ENCODE measurements around the gene PLXNB2.
"Not testable (repeated sequence)": the region's sequence is repeated elsewhere in the genome, so short reads cannot be mapped to it uniquely, and the experiment has no call there.

The PLXNB2 gene

DNA sequence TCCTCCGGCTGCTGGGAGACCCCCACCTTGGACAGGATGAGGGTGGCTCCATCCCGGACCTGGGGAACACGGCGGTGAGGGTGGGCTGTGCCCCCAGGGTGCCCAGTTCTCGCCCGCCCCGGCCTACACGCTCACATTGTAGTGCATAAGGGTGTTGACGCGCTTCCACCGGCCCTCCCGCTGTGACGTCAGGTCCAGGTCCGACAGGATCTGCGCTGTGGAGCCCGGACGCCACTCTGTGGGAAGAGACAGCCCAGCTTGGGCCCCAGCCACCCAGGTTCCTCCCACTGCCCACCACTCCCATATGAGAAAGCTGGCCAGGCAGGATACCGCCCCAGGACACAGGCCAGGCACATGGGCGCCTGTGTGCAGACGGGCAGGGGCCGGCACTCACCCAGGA is 29.0 kb downstream of the PLXNB2 start:
- DNase-seq = no peak

DNA sequence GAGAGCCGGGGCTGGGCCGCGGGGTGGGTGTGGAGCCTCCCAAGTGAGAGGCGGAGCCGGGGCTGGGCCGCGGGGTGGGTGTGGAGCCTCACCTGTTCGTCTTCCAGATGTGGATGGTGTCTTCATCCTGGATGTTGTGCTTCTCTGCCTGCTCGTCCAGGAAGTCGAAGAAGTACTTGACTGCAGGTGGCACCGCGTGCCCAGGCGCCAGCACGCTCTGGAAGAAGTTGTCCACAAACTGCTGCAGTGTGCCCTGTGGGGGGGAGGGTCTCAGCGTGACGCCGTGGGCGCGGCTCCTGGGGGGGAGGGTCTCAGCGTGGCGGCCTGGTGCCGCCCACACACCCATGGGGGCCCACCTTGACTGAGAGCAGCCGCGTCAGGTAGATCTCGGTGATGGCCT is 29.7 kb downstream of the PLXNB2 start:
- no peak for DNase-seq

DNA sequence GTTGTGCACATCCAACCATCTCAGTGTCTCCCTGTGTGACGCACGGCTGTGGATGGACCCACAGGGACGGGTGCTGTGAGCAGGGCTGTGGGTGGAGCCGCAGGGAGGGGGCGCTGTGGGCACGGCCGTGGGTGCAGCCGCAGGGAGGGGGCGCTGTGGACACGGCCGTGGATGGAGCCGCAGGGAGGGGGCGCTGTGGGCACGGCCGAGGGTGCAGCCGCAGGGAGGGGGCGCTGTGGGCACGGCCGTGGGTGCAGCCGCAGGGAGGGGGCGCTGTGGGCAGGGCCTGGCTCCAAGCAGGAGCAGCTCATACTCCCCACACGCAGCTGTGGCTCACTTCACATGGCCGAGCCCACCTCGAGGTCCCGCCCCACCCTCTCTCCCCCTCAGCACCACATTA is 31.3 kb downstream of the PLXNB2 start:
- no peak for DNase-seq

DNA sequence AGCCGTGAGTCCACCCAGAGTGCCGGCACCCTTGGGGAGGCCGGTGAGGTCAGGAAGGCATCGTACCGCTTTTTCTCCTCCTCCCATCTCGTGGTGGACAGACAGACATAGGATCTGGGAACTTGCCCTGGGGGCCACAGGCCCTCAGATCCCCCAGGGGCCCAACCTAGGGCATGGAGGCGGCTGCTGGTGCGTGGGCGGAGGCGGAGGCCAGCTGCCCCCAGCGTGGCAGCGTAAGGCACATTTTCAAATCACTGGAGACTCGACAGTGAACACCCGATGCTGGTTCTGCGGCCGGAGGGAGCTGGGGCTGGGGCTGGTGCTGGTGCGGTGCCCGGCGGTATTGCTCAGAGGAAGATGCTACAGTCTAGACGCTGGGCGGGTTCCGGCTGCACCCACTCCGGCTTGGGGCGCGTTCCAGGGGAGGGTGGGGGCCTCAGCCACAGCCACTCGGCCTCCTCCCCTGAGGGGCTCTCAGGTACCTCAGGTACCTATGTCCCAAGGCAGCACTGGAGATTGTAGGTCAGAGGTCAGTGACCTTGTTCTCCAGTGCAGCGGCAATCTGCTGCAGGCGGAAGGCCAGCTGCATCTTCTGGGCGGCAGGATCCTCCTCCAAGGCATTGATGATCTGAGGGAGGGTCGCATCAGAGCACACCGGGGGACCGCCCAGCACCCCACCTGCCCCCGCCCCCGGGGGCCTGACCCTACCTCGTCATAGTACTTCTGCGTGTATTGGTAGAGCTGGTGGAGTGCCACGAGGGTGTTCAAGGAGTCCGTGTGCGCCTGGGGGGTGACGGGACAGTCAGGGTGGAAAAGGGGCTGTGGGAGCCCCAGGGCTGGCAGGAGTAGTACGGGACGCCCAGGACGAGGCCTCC is 32.0 kb downstream of the PLXNB2 start:
- DNase-seq = no peak

DNA sequence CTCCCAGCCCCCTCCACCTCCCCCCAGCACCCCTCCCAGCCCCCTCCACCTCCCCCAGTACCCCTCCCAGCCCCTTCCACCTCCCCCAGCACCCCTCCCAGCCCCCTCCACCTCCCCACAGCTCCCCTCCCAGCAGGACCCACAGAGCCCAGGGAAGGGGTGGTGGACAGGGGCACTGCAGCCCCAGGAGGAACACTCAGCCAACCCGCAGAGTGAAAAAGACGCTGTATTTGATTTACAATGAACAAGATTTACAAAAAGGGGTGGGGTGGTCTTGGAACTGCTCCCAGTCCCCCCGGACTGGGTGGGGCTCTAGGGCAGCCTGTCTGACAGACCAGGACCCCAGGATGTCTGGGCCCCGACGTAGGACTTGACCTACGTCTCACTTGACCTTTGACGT is 32.7 kb downstream of the PLXNB2 start:
- no peak for DNase-seq

DNA sequence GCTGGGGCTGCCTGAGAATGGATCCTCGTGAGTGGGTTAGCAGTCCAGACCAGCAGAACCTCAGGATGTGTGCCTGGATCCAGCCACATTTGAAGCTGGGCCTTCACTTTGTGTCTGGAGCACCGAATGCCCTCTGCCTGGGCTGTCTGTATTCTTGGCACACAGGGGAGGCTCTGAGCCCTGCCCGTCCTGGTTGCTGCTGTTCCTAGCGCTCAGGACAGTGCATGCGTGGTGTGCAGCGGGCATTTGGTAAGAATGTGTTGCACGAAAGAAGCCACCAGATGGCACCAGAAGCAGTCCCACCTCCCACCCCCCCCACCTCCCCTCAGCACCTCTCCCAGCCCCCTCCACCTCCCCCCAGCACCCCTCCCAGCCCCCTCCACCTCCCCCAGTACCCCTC is 33.1 kb downstream of the PLXNB2 start:
- peak; percentile 54 for DNase-seq

DNA sequence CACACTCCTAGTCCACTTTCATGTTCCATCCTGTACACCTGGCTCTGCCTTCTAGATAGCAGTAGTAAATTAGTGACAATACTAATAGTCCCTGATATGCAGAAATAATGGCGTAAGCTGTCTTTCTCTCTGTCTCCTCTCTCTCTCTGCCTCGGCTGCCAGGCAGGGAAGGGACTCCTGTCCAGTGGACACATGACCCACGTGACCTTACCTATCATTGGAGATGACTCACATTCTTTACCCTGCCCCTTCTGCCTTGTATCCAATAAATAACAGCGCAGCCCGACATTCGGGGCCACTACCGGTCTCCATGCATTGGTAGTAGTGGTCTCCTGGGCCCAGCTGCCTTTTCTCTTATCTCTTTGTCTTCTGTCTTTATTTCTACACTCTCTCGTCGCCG is 33.7 kb downstream of the PLXNB2 start:
- not testable (repeated sequence) for DNase-seq

DNA sequence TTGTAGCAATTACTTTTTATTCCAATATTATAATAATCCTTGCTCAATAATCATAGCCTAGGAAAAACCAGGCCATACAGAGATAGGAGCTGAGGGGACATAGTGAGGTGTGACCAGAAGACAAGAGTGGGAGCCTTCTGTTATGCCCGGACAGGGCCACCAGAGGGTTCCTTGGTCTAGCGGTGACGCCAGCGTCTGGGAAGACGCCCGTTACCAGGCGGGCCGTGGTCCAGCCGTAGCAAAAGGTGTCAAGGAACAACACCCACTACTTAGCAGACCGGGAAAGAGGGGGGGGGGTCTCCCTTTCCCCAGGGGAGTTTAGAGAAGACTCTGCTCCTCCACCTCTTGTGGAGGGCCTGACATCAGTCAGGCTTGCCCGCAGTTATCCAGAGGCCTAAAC is 34.1 kb downstream of the PLXNB2 start:
- not testable (repeated sequence) for DNase-seq

DNA sequence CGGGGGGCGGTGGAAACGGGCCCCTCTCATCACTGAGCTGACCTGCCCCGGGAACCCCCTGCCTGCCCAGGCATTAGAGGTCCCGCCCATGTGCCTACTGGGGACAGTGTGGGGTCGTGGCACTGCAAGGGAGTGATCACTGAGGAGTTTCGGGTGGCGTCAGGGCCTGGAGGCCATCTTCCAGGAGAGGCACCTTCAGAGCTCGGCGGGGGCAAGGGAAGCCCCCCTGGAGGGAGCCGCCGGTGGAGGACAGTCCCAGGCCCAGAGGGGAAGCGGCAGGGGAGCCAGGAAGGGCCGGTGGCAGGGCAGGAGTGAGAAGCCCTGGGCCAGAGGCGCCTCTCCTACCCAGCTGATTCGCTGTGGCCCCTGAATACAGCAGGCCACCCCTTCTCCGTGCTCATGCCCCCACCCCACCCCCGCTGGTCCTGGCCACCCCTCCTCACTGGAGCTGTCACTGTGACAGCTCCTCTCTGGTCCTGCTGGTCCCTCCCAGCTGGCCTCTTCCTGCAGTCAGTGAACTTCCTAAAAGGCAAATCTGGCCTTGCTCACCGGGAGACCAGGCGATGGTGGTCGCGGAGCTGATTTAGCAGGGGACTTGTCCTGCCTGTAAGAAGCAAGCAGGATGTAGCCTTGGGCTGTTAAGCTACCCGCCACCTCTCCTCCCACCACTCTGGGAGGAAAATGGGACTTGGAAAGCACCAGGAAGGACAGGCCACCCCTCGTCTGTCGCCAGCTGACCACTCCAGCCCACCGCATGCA is 35.2 kb downstream of the PLXNB2 start:
- no peak for DNase-seq

DNA sequence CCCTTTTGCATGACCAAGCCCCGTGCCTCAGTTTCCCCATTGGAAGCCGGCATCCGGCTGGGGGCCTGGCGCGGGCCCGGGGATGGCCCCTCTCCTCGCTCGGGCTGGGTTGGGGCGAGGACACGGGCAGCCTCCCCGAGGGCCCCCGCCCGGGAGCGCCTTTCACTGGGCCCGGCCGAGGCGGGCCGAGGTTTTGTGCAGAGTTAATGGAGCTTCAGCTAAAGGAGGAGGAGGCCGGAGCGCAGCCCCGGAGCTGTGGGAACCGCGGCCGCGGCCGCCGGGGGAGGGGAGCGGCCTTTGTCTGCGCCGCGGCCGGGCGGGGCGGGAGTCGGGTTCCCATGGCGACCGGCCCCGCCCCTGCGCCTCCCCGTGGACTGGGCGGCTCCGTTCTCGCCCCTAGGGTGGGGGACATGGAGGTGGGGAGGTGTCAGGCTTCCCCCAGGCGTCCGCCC is 35.9 kb downstream of the PLXNB2 start:
- peak; percentile 65 for DNase-seq

DNA sequence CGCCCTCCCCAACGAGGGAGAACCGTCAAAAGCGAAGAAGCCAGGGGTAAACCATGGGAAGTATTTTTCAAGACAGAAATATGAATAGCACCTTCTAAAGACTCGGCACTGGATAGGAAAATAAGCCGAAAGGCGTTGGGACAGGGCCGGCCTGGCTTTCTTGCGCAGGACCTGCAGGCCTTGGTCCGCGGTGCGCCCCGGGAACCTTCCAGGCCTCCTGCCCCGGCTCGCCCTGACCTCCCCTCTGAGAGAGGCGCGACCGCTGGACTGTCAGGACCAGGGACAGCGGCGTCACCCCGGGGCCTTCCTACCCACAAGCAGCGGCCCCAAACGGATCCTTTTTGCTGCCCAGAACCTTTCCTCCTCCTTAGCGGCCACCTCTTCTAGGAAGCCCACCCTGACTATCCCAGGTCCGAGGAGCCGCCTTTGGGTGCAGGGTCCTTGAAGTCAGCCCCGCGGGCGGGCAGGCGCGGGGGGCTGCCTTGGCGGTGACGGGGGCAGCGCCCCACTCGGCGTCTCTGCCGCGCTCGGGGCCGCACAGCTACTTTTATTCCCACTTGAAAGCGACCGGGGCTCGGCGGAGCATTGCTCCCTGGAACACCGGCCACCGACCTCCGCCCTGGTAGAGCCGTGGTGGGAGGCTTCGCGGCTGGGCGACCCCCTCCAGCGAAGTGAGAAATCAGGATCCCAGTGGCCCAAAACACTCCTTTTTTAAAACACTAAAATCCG is 36.6 kb downstream of the PLXNB2 start:
- DNase-seq = no peak

DNA sequence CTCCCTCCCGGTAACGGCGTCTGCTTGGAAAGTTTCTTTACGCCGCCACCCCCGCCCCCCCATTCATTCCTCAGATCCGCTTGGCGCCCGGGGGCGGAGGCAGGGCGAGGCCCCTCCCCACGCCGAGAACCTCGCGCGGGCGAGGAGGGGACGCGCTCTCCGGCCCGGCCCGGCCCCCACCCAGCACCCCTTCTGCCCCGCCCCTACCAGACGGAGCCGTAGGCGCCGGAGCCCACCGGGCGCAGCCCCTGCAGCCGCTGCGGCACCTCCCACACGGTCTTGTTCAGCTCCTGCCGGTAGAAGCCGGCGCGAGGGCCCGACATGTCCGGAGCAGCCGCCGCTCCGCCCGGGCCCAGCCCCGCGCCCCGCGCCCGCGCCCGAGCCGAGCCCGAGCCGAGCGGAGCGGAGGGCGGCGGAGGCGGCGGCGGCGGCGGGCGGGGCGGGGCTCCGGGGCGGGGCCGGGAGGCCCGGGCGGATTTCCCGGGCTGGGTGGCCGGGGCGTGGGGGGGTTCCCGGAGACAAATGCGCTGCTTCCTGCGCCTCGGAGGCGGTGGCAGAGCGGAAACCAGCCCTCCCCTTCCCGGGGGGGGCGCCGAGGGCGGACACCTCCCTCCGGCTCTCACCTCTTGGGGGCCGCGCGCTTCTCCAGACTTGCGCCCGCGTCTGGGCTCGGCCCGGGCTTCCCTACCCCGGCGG is 37.3 kb downstream of the PLXNB2 start, which contains the start of gene MAPK11:
MAPK11 (minus strand) TSS at position 411 of the 696 bp plus-strand sequence; CDS start at position 323, 88 bp downstream.
- DNase-seq = peak; percentile 19

DNA sequence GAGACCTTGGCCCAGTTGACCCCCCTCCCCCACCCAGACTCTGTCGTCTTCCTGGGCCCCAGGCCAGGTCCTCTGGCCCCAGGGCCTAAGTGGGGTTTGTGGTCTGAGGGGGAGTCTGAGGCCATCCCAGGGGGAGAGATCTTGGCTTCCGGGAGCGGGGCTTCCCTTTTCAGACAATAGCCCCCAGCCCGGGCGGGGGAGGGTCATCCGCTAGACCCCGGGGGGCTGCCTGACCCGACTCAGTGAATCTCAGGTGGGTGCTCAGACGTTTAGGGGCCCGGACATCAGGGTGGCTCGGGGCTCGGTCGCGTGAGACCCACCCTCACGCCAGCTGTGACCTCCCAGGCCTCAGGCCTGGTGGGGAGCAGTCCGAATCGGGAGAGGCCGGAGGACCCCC is 37.9 kb downstream of the PLXNB2 start:
- DNase-seq = no peak

DNA sequence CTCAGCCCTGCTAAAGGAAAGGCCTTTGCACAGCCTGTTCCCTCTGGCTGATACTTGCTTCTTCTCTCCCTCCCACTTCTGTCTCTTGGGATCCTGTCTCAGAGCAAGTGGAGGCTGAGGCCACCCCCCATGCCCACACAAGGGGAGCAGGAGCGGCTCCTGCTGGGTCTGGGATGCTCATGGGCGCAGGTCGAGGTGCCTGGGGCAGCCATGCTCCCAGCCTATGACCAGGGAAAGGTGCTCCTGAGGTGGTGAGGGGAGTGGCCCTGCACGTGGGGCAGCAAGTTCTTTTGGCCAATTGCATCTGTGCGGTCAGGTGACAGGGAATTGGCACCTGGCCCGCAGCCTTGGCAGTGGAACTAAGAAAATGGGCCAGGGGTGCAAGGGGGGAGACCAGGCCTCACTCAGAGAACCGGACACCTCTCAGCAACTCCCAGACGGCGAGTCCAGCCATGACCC is 38.8 kb downstream of the PLXNB2 start:
- no peak for DNase-seq

DNA sequence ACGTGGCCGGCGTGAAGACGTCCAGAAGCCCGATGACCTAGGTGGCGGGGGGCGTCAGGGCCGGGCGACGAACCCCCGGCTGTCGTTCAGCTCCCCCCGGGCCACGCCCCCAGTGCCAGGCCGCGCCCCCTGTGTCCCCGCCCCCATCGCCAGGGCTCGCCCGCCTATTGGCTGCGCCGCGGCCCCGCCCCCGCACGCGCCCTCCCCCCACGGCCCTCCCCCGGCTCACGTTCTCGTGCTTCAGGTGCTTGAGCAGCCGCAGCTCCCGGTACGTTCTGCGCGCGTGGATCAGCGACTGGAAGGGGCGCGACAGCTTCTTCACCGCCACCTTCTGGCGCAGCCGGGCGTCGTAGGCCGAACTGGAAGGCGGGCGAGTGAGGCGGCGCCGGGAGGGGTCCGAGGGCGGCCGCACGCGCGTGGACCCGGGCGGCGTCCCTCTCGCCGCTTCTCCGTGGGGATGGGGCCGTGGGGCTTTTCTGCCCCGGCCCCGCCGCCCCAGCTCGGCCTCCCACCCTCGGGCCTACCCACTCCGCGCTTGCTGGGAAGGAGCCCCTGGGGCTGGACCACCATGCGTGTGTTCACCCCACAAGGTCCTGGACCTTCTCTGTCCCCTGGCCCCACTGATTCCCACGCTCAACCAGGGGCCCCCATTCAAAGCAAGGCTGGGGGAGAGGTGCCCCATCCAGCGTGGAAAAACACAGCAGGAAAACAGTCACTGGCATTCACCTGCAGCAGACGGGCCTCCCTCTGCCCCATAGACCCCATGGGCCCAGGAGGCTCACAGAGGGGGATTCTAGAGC is 39.7 kb downstream of the PLXNB2 start:
- no peak for DNase-seq

DNA sequence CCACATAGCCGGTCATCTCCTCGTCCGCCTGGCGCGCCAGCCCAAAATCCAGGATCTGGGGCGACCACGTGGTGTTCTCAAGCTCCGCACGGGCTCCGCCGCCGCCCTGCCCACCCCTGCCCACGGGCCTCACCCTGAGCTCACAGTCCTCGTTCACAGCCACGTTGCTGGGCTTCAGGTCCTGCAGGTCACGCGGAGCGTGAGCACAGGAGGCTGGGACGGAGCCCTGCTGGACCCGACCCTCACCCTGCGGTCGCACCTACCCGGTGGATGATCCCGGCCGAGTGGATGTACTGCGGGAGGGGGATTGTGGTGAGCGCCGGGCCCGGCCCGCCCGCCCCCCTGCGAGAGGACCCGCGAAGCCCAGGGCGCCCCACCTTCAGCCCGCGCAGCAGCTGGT is 40.5 kb downstream of the PLXNB2 start:
- DNase-seq = no peak

DNA sequence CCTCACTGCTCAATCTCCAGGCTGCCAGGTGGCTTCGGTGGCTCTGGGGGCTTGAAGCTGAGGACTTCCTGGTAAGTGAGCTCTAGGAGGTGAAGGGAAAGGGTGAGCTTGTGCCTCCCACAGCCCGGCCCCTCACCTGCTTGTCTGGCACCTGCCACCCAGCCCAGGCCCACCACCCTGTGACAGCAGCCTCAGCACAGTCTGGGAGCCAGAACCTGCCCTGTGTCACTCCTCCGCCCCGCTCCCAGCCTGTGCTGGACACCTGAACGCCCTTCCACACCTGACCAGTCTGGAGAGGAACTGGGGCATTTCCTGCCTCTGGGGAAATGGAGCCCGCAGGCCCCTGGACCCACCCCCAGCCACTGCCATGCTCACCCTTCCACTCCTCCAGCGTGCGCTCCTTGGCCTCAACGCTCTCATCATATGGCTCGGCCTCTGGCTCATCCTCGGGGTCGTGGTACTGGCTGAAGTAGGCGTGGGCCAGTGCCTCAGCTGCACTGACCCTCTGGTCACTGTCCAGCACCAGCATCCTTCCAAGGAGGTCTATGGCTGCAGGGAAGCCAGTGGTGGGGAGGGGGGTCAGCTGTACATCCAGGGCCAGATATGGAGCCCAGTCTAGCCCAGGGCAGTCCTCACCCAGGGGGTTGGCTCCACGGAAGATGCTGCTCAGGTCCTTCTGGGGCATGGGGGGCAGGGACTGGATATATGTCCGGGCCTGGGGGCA is 42.3 kb downstream of the PLXNB2 start:
- no peak for DNase-seq

DNA sequence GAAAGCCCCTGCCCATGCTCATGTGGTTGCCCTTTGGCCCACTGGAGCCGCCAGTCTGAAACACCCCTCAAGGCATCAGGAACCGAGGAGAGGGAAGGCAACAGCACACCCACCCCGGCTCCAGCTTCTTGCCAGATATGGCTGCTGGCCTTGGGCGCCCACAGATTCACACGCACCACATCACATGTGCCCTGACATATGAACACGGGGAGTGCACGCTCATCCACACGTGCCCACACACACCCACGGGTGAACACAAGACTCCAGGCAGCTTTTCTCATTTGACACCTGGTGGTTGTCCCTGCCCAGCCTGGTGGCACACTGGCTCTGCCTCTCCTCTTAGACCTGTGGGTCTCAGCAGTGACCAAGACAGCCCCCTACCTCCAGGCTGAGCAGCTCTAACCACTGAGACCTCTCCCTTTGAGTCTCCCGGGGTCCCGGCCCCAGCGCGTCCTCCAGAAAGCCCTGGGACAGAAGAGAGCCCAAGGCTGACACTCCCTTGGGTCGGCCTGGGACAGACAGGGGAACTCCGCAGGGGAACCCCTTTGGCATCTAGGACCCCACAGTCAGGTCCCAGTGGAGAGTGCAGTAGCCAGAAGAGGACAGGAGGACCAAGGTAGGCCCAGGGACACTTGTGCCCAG is 43.2 kb downstream of the PLXNB2 start:
- DNase-seq = no peak

DNA sequence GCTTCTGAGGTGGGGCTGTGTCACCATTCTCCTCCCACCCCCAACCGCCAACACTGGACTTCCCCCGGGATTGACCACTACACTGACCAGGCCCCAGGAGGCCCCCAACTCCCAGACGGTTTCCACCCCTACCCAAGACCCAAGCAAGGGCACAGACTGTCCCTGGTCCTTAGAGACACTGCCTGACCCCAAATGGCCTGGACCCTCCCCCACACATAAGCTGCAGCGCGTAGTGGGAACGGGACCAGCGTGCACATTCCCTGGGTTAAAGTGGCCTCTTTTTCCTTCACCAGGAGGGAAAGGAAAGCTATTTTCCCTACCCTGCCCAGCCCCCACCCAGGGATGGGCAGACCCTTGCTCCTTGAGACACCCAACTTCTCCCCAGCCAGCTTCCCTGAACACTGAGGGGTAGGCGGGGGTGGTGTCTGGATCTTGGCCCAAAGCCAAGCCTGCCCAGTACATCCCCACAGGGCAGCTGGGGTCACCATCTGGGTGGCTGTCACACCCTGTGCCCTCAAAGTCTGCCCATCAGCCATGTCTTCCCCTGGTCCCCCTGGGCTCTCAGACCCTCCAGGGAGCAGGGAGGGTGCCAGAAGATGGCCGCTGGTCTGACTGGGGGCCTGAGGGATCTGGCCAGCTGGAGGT is 44.4 kb downstream of the PLXNB2 start:
- DNase-seq = no peak

DNA sequence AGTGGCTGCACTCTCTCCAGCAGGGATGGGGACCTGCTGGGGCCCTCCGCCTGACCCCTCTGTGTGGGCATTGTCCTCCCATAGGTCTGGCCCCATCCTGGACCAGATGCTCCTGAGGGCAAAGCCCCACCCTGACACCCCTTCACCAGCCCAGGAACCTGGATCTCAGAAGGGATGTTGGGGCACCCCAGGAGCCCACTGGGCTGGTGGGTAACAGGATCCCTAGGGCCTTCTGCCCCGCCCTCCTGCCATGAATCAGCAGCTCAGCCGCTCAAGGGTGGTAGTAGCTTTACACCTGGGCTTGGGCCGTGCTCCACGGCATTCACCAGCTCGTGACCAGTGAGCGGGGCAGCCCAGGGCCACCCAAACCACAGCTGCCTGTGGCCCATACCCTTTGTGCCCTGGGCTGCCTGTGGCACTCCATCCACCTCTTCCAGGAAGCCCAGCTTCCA is 45.0 kb downstream of the PLXNB2 start:
- DNase-seq = peak; percentile 31

Data from NCI-H2171 treated with DMSO at 0.1 percent for 48 hours (cell line).